DMS53 treated with DMSO at 0.1 percent for 48 hours (cell line): Measurements from ENCODE around the gene SLC25A29.

Experiments used
- DNase-seq: peaks from one replicate; lab custom pipeline; 2025; ENCODE audit not compliant: unreplicated experiment; lab: John Stamatoyannopoulos, UW

SLC25A29 gene

GRCh38 chr14:100282766-100283419 is 23.4 kb downstream of the SLC25A29 start:
- no peak for DNase-seq

GRCh38 chr14:100282083-100282350 is 24.2 kb downstream of the SLC25A29 start:
- no peak for DNase-seq

DNA sequence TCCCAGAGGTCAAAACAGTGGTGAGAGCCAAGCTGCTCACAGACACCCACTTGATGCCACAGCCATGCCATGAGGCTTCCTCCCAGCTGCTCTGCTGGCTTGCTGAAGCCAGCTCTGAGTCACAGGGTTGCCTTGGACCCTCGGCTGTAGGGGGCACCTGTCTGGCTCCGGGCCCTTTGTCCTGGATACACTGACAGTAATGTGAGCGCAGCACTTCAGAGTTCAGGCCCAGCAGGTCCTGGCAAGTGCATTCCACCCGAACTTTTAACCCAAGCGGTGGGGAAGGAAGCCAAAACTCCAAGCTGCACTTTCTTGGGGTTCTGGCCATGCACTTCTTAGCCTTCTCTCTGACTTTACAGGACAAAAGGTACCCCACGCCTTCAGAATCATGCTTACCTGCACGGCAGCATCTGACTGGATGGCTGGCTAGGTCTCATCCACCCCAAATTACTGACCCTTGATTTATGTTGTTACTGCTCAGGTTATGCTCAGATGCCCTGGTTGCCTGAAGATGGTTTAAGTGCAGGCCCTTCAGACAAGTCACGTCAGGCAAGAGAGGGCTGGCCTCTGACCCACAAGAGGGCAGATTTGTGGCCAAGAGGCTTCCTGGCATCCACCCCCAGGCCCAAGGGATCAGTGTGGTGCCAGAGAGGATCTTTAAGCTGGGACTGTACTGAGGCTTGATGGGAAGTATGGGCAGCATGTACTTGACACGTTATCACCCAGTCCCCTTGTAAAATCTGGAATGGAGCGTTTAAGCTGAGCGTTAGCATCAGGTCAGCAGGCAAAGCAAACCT is 24.8 kb downstream of the SLC25A29 start:
- no peak for DNase-seq

DNA sequence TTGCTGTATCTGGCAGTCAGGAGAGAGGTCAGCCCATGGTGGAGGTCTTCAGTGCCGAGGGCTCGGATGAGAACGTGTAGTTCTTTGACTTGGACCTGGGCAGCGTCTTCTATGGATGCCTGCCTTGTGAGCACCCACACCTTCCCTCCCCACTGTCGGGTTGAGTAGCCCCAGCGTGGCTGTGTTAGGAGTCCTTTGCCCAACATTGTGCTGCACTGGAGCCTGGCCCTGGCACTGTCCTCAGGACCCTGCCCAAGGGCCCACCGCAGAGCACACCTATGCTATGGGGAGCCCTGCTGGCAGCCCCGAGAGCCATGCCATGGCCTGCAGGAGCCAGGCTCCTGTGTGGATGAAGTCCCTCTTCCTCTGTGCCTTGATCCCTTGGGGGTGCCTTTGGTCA is 26.7 kb downstream of the SLC25A29 start:
- DNase-seq, result no peak

- DNase-seq, result no peak
Measured at GRCh38 chr14:100279133-100279532, 27.1 kb downstream of the SLC25A29 start.

DNA sequence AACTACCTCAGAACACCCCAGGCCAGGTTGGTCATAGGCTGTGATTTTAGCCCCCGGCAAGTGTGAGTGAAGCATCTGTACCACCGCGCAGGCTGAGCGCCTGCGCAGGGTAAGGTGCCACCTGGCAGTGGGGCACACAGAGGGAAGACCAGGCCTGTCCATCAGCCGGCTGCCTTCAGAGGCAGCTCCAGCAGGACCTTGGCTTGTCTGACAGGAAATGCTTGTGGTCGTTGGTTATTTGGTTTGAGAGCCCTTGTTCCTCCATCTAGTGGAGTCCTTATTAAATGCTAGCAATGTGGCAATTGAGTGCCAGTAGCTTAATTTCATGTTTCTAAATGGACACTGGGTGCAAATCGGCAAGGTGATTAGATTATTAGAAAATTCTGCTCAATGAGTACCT is 27.5 kb downstream of the SLC25A29 start:
- DNase-seq, result no peak

- no peak for DNase-seq
Measured at GRCh38 chr14:100275214-100275613, 31.0 kb downstream of the SLC25A29 start.

- DNase-seq, result no peak
Measured at GRCh38 chr14:100274250-100274649, 32.0 kb downstream of the SLC25A29 start.

GRCh38 chr14:100271247-100271939 is 34.9 kb downstream of the SLC25A29 start:
- DNase-seq, result no peak

GRCh38 chr14:100268591-100269207 is 37.5 kb downstream of the SLC25A29 start:
- DNase-seq, result no peak

DNA sequence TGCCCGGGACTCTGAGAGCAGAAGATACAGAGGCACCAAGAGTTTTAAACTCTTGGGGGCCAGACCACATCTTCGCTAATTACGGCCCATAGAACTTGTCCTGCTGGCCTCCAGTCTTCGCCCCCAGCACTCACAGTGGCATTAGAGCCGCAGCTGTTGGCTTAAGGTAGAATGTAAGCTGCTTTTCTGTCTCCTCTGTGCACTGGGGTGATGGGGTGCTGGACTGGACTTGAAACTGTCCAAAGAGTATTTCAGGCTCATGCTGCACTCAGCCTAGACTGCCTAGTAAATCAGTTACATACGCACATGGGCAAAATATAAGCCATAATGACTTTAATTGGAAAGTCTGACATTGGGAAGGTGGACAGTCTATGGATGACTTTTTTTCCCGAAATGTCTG is 38.3 kb downstream of the SLC25A29 start:
- DNase-seq, result no peak

- DNase-seq, result no peak
Measured at GRCh38 chr14:100263141-100263540, 43.1 kb downstream of the SLC25A29 start.

- no peak for DNase-seq
Measured at GRCh38 chr14:100262545-100262944, 43.7 kb downstream of the SLC25A29 start.

GRCh38 chr14:100261621-100262020 is 44.6 kb downstream of the SLC25A29 start:
- DNase-seq, result no peak

DNA sequence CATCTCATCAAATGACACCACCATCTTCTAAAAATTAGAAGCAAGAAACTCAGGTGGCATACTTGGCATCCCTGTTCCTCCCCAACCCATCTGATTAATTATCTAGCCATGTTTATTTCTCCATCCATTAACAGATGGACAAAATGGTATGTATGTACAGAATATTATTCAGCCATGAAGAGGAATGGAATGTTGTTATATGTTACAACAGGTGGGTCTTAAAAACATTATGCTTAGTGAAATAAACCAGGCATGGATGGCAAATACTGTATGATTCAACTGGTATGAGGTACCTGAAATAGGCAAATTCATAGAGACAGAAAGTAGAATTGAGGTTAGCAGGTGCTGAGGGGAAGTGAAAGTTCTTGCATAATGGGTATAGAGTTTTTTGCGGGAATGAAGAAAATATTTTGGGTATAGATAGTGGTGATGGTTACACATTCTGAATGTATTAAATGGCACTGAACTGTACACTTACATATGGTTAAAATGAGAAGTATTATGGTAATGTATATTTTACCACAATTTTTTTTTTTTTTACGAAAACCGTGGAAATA is 49.8 kb downstream of the SLC25A29 start:
- DNase-seq, result no peak

DNA sequence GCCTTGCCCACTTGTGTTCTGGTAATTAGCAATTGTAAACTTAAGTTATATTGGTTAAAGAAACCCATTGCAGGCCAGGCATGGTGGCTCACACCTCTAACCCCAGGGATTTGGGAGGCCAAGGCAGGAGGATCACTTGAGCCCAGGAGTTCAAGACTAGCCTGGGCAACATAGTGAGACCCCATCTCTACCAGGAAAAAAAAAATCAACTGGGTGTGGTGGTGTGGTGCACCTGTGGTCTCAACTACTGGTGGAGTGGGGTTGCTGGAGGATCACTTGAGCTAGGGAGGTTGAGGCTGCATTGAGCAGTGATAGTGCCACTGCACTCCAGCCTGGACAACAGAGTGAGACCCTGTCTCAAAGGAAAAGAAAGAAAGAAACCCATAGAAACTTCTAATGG is 53.6 kb downstream of the SLC25A29 start:
- DNase-seq, result no peak

DNA sequence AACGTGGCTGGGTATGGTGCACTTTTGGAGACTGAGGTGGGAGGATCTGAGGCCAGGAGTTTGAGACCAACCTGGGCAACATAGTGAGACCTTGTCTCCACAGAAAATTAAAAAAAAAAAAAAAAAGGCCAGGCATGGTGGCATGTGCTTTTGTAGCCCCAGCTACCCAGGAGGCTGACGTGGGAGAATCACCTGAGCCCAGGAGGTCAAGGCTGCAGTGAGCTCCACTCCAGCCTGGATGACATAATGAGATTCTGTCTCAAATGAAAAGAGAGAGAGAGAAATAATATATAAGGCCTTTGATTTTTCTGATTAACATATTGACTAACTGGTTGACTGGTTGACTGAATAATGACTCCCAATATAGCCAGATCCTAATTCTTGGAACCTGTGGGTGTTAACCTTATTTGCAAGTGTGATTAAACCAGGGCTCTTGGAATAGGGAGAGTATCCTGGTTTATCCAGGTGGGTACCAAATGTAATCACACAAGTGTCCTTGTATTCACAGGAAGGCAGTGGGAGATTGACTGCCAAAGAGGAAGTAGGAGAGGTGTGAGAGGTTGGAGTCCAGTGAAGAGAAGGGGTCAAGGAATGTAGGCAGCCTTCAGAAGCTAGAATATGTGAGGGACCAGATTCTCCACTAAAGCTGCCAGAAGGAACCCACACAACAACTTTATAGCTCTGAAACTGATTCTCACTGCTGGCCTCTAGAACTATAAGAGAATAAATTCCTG is 55.3 kb downstream of the SLC25A29 start:
- DNase-seq, result no peak

GRCh38 chr14:100246809-100247428 is 59.3 kb downstream of the SLC25A29 start:
- DNase-seq, result peak; percentile 15

DNA sequence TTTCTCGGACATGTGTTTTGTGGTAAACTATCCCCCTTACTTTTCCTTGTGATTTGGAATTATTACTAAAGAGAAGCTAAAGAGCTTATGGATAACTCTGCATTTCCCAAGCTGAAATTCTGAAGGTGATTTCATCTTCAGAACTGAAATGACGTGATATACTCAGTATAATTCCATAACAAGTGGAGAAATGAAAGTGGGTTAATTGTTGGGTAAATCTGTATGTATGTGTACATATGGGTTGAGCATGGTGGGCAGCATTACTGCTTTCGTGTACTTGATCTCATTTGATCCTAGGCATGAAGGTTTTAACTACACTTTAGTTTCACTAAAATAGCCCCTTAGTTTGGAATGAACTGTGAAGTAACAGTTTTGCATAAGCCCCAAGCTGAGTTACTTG is 63.2 kb downstream of the SLC25A29 start:
- no peak for DNase-seq

GRCh38 chr14:100241279-100241678 is 65.0 kb downstream of the SLC25A29 start:
- no peak for DNase-seq
